Fibroblast of lung (primary cell): Measurements from ENCODE around the gene WNK3. TPM values are rescaled to one million over a fixed set of nuclear protein-coding genes. Genes with fewer than 3 reads are reported as not detected.
A peak's percentile ranks its signal among the peaks of the same experiment; 100 is the strongest.

Experiments used
- DNase-seq, 2 donors: peaks; one replicate each; pipeline versions ENCODE4 v3.0.0 to v3.0.0-alpha.2; 2010; ENCODE audit warnings: low read depth in 2 of 2
- H2AFZ ChIP-seq: 2 replicates; pipeline ENCODE4 v1.5.1; 2012; ENCODE audit warnings: low read length, control low read depth, inconsistent platforms
- H3K27ac ChIP-seq: 2 replicates; pipeline ENCODE4 v1.5.1; 2011; ENCODE audit warnings: low read length, control low read depth; ENCODE audit not compliant: insufficient read depth
- H3K27me3 ChIP-seq: 2 replicates; pipeline ENCODE4 v1.5.1; 2011; ENCODE audit warnings: mild to moderate bottlenecking, low read length; ENCODE audit not compliant: control insufficient read depth, insufficient read depth
- H3K36me3 ChIP-seq: 2 replicates; pipeline ENCODE4 v1.5.1; 2011; ENCODE audit warnings: low read length; ENCODE audit not compliant: control insufficient read depth, insufficient read depth
- H3K4me1 ChIP-seq: 2 replicates; pipeline ENCODE4 v1.5.1; 2011; ENCODE audit warnings: low read length; ENCODE audit not compliant: control insufficient read depth, insufficient read depth; ENCODE audit errors: extremely low read depth
- H3K4me2 ChIP-seq: 2 replicates; pipeline ENCODE4 v1.5.1; 2011; ENCODE audit warnings: low read length, control low read depth; ENCODE audit not compliant: insufficient read depth; ENCODE audit errors: extremely low read depth
- H3K4me3 ChIP-seq, 4 experiments: fragments of 200-600 bp in 1 of 4; sonication (generic) in 1 of 4; replicated peaks in 1 of 4; 2 replicates each; pipeline ENCODE4 v1.5.1; 2011 to 2016; ENCODE audit warnings: low read length in 4 of 4, low read depth in 3 of 4, mild to moderate bottlenecking in 3 of 4, control low read depth in 2 of 4, inconsistent platforms in 1 of 4, mixed read lengths in 1 of 4; ENCODE audit not compliant: insufficient read depth in 1 of 4; ENCODE audit errors: control extremely low read depth in 1 of 4
- H3K79me2 ChIP-seq: 2 replicates; pipeline ENCODE4 v1.5.1; 2012; ENCODE audit warnings: mild to moderate bottlenecking, low read length, inconsistent platforms; ENCODE audit not compliant: control insufficient read depth, insufficient read depth
- H3K9ac ChIP-seq: 2 replicates; pipeline ENCODE4 v1.5.1; 2011; ENCODE audit warnings: mild to moderate bottlenecking, low read length, control low read depth; ENCODE audit not compliant: insufficient read depth
- H3K9me3 ChIP-seq: 2 replicates; pipeline ENCODE4 v1.5.1; 2012; ENCODE audit warnings: low read depth, low read length; ENCODE audit not compliant: control insufficient read depth, insufficient read depth
- H4K20me1 ChIP-seq: 2 replicates; pipeline ENCODE4 v1.5.1; 2011; ENCODE audit warnings: low read length; ENCODE audit not compliant: control insufficient read depth, insufficient read depth; ENCODE audit errors: extremely low read depth
- EZH2 ChIP-seq: IDR thresholded peaks from 2 replicates; pipeline ENCODE4 v1.5.1; 2012; ENCODE audit warnings: low read length, control low read depth, mild to moderate bottlenecking; ENCODE audit errors: missing control alignments
- polyA plus RNA-seq, 2 donors: library from polyadenylated mRNA; depleted of rRNA in 1 of 2; stranded (reverse) in 1 of 2; unstranded in 1 of 2; fragments of >200 nt; gene quantifications; 2 replicates each; pipeline ENCODE4 v1.2.1, GENCODE V29; 2011 to 2012; ENCODE audit warnings: missing spikeins in 1 of 2
- total RNA-seq: library from RNA; depleted of rRNA; stranded (reverse); fragments of >200 nt; gene quantifications from 2 replicates; pipeline ENCODE4 v1.2.1, GENCODE V29; 2014
- TF ChIP-seq, protein P1 (sequence below), 2 donors: IDR thresholded peaks in 1 of 2; conservative IDR thresholded peaks in 1 of 2; 1 replicate in 1 of 2; 2 replicates in 1 of 2; pipeline ENCODE4 v1.5.1; 2011 to 2012; ENCODE audit warnings: low read length in 2 of 2, control low read depth in 1 of 2, inconsistent platforms in 1 of 2, low read depth in 1 of 2, mild to moderate bottlenecking in 1 of 2

The WNK3 gene
- total and polyA plus RNA-seq, 2 donors (not counting 1 experiment from before 2014, with no cell fraction given): 0.17 to 0.24 TPM

DNA sequence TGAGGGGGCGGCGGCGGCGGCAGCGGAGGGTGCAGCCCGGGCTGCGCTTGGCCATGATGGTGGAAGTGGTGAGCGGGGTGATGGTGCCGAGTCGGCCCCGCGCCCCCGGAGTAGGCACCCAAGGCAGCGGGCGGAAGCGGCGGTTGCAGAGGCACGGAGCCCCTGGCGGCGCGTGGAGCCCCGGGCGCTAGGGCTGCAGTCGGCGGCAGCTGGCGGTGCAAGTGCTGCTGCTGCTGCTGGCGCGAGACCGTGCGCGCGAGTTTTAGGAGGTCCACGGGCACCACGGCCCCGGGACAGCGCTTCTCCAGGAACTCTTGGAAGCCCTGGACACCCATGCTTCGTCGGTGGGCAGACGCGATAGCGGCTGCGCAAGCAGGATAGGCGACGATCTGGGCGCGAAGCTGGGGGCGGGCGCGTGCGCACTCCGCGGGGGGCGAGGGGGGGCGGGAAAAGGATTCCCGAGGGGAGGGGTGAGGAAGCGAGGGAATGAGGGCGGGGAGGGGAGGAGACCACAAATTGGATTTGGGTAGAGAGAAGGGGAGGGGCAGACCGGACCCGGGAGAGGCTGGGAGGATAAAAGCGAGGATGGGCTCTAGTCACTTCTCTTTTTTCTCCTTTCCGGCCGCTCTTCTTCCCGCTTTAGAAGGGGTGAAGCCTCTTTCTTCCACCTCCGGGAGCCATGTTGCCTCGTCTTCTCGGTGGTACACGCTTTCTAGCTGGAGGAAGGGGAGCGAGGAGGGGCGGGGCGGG is 174.8 kb downstream of the WNK3 start, which contains the start of gene FAM120C:
Gene FAM120C, minus strand, starts transcription at position 391 of the 750 bp plus-strand sequence. Its CDS starts 56 bp downstream, at position 335.
- H3K79me2 ChIP-seq: peaks cover 34% of the 10 kb centered on the region
- H4K20me1 ChIP-seq: no peaks in the 10 kb centered on the region
- H3K9me3 ChIP-seq: no peaks in the 10 kb centered on the region
- H3K4me3 ChIP-seq: peak within 1 kb of the TSS; percentile 49 to 72 (median 60)
- H3K27ac ChIP-seq: peak within 1 kb of the TSS; percentile 77
- H3K36me3 ChIP-seq: no peaks in the 10 kb centered on the region
- H3K9ac ChIP-seq: peak within 1 kb of the TSS; percentile 70
- DNase-seq: peak; percentile 73 to 75
- peak within 1 kb of the TSS; percentile 90 for H2AFZ ChIP-seq
- no peaks in the 10 kb centered on the region for H3K27me3 ChIP-seq
- no peaks in the 10 kb centered on the region for H3K4me1 ChIP-seq
- no peak for TF ChIP-seq EZH2
- TF ChIP-seq, protein P1, sequence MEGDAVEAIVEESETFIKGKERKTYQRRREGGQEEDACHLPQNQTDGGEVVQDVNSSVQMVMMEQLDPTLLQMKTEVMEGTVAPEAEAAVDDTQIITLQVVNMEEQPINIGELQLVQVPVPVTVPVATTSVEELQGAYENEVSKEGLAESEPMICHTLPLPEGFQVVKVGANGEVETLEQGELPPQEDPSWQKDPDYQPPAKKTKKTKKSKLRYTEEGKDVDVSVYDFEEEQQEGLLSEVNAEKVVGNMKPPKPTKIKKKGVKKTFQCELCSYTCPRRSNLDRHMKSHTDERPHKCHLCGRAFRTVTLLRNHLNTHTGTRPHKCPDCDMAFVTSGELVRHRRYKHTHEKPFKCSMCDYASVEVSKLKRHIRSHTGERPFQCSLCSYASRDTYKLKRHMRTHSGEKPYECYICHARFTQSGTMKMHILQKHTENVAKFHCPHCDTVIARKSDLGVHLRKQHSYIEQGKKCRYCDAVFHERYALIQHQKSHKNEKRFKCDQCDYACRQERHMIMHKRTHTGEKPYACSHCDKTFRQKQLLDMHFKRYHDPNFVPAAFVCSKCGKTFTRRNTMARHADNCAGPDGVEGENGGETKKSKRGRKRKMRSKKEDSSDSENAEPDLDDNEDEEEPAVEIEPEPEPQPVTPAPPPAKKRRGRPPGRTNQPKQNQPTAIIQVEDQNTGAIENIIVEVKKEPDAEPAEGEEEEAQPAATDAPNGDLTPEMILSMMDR (conservative IDR thresholded peaks at IDR 0.05 in 1 of 2, IDR thresholded peaks at IDR 0.05 in 1 of 2; ENCODE audit: low read depth in 1 of 2, low read length in 2 of 2): no peak
- H3K4me2 ChIP-seq: peak within 1 kb of the TSS; percentile 87

DNA sequence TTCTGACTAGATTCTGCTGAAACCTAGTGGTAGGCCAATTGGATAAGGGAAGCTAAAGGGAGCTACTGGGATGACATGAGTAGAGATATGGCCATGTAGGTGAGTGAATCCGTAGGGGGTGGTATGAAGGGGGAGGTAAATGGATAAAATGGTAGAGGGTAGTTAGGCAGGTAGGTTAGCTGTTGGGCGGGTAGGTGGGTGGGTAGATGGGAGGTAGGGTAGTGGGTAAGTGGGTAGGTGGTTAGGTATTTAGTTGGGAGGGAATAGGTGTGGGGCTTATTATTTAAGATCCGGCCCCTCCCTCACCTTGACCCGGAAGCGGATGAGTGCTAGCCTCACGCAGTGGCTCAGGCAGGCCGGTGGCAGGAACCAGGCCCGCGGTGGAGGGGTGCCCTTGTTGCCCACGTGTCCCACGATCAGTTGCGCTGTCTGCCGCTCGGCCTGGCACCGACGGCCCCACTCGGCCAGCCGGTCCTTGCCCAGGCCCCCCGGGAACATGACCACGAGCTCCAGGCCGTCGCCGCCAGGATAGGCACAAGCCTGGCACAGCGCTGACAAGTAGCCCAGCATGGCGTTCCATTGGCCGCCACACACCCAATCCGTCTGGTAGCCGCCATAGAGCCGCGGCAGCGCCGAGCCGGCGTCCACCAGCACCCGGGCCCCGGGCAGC is 175.5 kb downstream of the WNK3 start:
- H3K4me3 ChIP-seq: peak overlapping the region; percentile 49 to 72 (median 60)
- H4K20me1 ChIP-seq: no peaks in the 10 kb centered on the region
- H3K79me2 ChIP-seq: peaks cover 34% of the 10 kb centered on the region
- H3K4me1 ChIP-seq: no peaks in the 10 kb centered on the region
- peak overlapping the region; percentile 87 for H3K4me2 ChIP-seq
- DNase-seq: peak; percentile 27 to 38
- no peaks in the 10 kb centered on the region for H3K9me3 ChIP-seq
- no peak for TF ChIP-seq EZH2
- TF ChIP-seq, protein P1 (conservative IDR thresholded peaks at IDR 0.05 in 1 of 2, IDR thresholded peaks at IDR 0.05 in 1 of 2; ENCODE audit: low read depth in 1 of 2, low read length in 2 of 2): no peak
- H3K27me3 ChIP-seq: no peaks in the 10 kb centered on the region
- H3K36me3 ChIP-seq: no peaks in the 10 kb centered on the region
- no peak overlapping the region for H2AFZ ChIP-seq
- peak overlapping the region; percentile 70 for H3K9ac ChIP-seq
- H3K27ac ChIP-seq: peak overlapping the region; percentile 77

DNA sequence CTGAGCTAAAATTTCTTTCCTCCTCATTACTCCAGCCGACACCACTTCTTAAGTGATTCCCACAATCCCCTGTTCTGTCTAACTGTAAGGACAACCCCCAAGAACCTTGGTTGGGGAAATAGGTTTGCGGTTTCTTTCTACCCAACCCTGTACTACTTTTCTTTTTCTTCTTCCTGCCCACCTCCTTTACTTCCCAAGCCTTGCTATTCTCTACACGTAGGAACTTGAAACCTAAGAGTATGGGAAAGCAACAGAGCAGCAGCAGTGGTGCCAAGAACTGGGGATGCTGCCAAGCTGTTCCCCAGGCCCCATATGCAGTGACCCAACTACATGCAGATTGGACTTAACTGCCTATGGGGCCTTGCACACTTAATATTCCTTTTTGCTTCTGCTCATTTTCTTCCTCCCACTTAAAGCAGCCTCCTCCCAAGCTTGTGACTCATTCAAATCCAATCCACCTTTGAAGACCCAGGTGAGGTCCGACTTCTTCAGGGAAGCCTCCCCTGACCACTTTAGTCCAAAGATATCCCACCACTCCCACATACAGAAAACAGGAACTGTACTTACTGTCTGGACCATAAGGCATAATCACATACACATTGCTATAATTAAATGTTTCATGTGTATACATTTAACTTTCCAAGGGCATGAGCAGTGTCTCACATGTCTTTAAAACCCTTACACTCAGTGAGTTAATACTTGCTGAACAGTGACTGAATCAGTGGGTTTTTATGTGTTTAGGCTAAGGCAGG is 176.5 kb downstream of the WNK3 start:
- peak overlapping the region; percentile 49 to 72 (median 60) for H3K4me3 ChIP-seq
- no peaks in the 10 kb centered on the region for H4K20me1 ChIP-seq
- H3K79me2 ChIP-seq: peaks cover 44% of the 10 kb centered on the region
- no peak for TF ChIP-seq EZH2
- TF ChIP-seq, protein P1 (conservative IDR thresholded peaks at IDR 0.05 in 1 of 2, IDR thresholded peaks at IDR 0.05 in 1 of 2; ENCODE audit: low read depth in 1 of 2, low read length in 2 of 2): no peak
- H3K36me3 ChIP-seq: no peaks in the 10 kb centered on the region
- H3K27me3 ChIP-seq: no peaks in the 10 kb centered on the region
- H3K4me2 ChIP-seq: peak overlapping the region; percentile 87
- H3K9ac ChIP-seq: no peak overlapping the region
- no peaks in the 10 kb centered on the region for H3K9me3 ChIP-seq
- H3K27ac ChIP-seq: peak overlapping the region; percentile 14
- no peaks in the 10 kb centered on the region for H3K4me1 ChIP-seq
- no peak overlapping the region for H2AFZ ChIP-seq
- peak; percentile 47 to 76 for DNase-seq
